A549 (cell line): ENCODE results near the gene HBE1.

Source experiments
- CEBPB ChIP-seq, 2 experiments: fragments of >200 bp in 1 of 2; sonication (Bioruptor Twin) in 1 of 2; formaldehyde crosslinking in 1 of 2; IDR thresholded peaks; 2 replicates each; pipeline ENCODE4 v1.6.1; 2012 to 2016
- MYC ChIP-seq: IDR thresholded peaks from 2 replicates; pipeline ENCODE4 v1.6.1; 2012; ENCODE audit warnings: mild to moderate bottlenecking, inconsistent platforms, low read length, improper control_type of control experiment, borderline replicate concordance
- POLR2A ChIP-seq: IDR thresholded peaks from 2 replicates; pipeline ENCODE4 v1.6.1; 2012; ENCODE audit warnings: mild to moderate bottlenecking, low read length
- RCOR1 ChIP-seq: fragments of 150-350 bp; IDR thresholded peaks from 2 replicates; pipeline ENCODE4 v1.6.1; 2014; ENCODE audit warnings: antibody characterized with exemption, low read length, low read depth
- ZFP36 ChIP-seq: fragments of 450-650 bp; IDR thresholded peaks from 2 replicates; pipeline ENCODE4 v1.6.1; 2014; ENCODE audit warnings: borderline replicate concordance; ENCODE audit not compliant: partially characterized antibody
- TF ChIP-seq, protein P1 (sequence below): fragments of >200 bp; sonication (Bioruptor Twin); formaldehyde crosslinking; IDR thresholded peaks from 3 replicates; pipeline ENCODE4 v1.5.1; 2016
- TF ChIP-seq, protein P2 (sequence below): IDR thresholded peaks from 2 replicates; pipeline ENCODE4 v1.6.1; 2012
- TF ChIP-seq, protein P3 (sequence below): fragments of 200-600 bp; sonication (generic); IDR thresholded peaks from 2 replicates; pipeline ENCODE4 v1.6.1; 2016; ENCODE audit warnings: antibody characterized with exemption, mild to moderate bottlenecking, moderate library complexity

DNA sequence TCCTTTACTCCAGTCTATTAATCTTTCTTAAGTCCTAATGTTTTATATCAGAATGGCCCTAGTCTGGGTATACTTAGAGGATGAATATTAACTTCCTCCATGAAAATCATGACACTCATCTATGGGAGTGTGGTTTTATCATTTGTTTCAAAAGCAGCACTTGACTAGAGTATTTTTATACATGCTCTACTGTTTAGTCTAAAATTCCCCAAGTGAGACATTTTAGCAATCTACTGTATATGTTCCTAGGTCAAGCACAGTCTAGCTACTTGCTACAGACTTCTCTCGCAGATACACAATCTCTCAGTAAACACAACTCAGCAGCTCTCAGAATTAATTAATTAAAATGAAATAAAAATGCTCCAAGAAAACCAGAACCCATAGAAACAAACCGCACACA, 39.9 kb downstream of the HBE1 start:
- TF ChIP-seq, protein P1, sequence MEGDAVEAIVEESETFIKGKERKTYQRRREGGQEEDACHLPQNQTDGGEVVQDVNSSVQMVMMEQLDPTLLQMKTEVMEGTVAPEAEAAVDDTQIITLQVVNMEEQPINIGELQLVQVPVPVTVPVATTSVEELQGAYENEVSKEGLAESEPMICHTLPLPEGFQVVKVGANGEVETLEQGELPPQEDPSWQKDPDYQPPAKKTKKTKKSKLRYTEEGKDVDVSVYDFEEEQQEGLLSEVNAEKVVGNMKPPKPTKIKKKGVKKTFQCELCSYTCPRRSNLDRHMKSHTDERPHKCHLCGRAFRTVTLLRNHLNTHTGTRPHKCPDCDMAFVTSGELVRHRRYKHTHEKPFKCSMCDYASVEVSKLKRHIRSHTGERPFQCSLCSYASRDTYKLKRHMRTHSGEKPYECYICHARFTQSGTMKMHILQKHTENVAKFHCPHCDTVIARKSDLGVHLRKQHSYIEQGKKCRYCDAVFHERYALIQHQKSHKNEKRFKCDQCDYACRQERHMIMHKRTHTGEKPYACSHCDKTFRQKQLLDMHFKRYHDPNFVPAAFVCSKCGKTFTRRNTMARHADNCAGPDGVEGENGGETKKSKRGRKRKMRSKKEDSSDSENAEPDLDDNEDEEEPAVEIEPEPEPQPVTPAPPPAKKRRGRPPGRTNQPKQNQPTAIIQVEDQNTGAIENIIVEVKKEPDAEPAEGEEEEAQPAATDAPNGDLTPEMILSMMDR, result no peak
- TF ChIP-seq POLR2A, result no peak
- no peak for TF ChIP-seq ZFP36
- TF ChIP-seq, protein P2, sequence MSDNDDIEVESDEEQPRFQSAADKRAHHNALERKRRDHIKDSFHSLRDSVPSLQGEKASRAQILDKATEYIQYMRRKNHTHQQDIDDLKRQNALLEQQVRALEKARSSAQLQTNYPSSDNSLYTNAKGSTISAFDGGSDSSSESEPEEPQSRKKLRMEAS, result no peak
- TF ChIP-seq RCOR1, result no peak
- TF ChIP-seq CEBPB (IDR thresholded peaks at IDR 0.05), result no peak
- TF ChIP-seq, protein P3, sequence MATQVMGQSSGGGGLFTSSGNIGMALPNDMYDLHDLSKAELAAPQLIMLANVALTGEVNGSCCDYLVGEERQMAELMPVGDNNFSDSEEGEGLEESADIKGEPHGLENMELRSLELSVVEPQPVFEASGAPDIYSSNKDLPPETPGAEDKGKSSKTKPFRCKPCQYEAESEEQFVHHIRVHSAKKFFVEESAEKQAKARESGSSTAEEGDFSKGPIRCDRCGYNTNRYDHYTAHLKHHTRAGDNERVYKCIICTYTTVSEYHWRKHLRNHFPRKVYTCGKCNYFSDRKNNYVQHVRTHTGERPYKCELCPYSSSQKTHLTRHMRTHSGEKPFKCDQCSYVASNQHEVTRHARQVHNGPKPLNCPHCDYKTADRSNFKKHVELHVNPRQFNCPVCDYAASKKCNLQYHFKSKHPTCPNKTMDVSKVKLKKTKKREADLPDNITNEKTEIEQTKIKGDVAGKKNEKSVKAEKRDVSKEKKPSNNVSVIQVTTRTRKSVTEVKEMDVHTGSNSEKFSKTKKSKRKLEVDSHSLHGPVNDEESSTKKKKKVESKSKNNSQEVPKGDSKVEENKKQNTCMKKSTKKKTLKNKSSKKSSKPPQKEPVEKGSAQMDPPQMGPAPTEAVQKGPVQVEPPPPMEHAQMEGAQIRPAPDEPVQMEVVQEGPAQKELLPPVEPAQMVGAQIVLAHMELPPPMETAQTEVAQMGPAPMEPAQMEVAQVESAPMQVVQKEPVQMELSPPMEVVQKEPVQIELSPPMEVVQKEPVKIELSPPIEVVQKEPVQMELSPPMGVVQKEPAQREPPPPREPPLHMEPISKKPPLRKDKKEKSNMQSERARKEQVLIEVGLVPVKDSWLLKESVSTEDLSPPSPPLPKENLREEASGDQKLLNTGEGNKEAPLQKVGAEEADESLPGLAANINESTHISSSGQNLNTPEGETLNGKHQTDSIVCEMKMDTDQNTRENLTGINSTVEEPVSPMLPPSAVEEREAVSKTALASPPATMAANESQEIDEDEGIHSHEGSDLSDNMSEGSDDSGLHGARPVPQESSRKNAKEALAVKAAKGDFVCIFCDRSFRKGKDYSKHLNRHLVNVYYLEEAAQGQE, result no peak
- no peak for TF ChIP-seq MYC
